KG1 (cell line): ENCODE measurements around the gene CFAP119.

Source experiments
- DNase-seq: peaks from one replicate; lab custom pipeline; 2025; lab: John Stamatoyannopoulos, UW

CFAP119 gene

DNA sequence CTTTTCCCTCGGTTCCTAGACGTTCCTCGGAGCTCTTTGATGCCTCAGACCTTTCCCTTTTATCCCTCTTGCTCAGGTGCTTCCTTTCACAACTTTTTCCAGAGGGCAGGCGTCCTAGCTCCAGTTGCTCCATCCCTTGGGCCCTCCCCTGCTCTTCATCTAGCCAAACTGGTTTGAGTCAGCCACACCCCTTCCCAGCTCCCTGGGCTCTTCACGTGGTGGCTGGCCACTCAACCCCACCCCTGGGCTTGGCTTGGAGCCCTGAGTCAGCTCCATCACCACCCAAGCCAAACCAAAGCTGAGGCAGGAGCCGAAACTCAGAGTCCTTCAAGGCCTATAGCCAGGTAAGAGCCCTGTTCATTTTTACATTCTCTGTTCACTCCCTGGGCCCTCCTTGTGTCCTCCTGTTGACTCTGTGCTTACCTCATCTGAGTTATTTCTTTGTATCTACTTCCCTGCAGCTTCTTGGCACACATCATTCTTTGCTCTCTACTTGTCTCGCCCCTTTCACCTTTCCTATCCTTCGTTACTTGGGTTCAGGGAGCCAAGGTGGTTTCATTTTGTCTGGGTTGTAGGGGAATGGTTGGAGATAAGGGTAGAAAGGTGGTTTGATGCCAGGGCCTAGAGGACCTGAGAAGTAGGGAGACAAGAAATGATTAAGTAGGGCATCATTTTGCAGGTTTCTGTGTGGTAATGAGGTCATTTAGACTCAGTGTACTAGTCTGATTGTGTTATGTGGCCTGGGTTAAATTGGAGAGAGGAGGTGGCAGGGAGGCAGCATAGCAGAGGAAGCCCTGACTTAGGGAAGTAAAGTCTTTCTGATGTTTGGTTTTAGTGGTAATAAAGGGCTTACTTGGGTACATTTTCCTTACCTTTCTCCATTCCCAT lies 21.3 kb downstream of the CFAP119 start:
- DNase-seq: no peak

DNA sequence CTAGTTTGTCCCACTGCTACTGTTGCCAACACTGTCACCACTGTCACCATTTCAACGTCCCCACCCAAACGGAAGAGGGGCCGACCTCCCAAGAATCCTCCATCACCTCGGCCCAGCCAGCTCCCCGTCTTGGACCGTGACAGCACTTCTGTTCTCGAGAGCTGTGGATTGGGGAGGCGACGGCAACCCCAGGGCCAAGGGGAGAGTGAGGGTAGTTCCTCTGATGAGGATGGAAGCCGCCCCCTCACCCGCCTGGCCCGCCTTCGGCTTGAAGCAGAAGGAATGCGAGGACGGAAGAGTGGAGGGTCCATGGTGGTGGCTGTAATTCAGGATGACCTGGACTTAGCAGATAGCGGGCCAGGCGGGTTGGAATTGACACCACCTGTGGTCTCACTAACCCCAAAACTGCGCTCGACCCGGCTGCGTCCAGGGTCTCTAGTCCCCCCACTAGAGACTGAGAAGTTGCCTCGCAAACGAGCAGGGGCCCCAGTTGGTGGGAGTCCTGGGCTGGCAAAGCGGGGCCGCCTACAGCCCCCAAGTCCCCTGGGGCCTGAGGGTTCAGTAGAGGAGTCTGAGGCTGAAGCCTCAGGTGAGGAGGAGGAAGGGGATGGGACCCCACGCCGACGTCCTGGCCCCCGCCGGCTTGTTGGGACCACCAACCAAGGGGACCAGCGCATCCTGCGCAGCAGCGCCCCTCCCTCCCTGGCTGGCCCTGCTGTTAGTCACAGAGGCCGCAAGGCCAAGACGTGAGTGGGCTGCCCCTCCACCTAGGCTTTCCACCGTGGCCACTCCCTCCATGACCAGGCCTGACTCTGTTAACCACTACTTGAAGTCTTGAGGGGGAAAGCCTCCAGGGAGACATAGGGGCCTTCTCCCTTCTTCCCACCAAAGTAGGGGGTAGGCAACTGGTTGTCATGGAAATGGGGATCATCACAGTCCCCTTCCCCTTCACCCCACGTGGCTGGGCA lies 22.6 kb downstream of the CFAP119 start:
- DNase-seq: no peak

DNA sequence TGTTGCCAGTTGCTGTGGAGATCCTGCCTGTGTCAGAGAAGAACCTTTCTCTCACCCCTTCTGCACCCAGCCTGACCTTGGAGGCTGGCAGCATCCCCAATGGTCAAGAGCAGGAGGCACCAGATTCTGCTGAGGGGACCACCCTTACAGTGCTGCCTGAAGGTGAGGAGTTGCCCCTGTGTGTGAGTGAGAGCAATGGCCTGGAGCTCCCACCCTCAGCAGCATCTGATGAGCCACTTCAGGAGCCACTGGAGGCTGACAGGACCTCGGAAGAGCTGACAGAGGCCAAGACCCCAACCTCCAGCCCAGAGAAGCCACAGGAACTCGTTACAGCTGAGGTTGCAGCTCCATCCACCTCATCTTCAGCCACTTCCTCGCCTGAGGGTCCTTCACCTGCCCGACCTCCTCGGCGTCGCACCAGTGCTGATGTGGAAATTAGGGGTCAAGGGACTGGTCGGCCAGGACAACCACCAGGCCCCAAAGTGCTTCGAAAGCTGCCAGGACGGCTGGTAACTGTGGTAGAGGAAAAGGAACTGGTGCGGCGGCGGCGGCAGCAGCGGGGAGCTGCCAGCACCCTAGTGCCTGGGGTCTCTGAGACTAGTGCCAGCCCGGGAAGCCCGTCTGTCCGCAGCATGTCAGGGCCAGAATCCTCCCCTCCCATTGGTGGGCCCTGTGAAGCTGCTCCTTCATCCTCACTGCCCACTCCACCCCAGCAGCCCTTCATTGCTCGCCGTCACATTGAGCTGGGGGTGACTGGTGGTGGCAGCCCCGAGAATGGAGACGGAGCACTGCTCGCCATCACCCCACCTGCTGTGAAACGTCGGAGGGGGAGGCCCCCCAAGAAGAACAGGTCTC lies 23.8 kb downstream of the CFAP119 start:
- no peak for DNase-seq

DNA sequence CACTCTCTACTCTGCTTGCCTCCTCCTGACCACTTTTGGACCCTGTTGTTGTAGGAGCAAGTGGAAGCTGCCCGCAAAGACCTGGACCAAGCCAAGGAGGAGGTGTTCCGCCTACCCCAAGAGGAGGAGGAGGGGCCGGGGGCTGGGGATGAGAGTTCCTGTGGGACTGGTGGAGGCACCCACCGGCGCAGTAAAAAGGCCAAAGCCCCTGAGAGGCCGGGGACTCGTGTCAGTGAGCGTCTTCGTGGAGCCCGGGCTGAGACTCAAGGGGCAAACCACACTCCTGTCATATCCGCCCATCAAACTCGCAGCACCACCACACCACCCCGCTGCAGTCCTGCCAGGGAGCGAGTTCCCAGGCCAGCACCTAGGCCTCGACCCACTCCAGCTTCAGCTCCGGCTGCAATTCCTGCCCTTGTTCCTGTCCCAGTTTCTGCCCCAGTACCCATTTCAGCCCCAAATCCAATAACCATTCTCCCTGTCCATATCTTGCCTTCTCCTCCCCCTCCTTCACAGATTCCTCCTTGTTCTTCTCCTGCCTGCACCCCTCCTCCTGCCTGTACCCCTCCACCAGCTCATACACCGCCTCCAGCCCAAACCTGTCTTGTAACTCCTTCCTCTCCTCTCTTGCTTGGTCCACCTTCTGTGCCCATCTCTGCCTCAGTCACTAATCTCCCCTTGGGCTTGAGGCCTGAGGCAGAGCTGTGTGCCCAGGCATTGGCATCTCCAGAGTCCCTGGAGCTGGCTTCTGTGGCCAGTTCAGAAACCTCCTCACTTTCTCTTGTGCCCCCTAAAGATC lies 24.7 kb downstream of the CFAP119 start:
- DNase-seq: no peak

DNA sequence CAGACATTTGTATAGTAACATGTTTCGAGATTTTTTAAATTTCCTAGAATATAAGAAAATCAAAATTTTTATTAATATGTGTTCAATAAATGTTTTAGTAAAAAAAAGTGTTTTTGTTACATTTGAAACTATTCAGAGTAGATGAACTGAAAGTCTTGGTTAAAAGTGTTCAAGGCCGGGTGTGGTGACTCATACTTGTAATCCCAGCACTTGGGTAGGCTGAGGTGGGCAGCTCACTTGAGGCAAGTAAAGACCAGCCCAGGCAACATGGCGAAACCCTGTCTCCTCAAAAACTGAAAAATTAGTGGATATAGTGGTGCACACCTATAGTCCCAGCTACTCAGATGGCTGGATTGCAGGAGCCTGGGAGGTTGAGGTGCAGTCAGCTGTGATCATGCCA lies 30.5 kb downstream of the CFAP119 start:
- no peak for DNase-seq

DNA sequence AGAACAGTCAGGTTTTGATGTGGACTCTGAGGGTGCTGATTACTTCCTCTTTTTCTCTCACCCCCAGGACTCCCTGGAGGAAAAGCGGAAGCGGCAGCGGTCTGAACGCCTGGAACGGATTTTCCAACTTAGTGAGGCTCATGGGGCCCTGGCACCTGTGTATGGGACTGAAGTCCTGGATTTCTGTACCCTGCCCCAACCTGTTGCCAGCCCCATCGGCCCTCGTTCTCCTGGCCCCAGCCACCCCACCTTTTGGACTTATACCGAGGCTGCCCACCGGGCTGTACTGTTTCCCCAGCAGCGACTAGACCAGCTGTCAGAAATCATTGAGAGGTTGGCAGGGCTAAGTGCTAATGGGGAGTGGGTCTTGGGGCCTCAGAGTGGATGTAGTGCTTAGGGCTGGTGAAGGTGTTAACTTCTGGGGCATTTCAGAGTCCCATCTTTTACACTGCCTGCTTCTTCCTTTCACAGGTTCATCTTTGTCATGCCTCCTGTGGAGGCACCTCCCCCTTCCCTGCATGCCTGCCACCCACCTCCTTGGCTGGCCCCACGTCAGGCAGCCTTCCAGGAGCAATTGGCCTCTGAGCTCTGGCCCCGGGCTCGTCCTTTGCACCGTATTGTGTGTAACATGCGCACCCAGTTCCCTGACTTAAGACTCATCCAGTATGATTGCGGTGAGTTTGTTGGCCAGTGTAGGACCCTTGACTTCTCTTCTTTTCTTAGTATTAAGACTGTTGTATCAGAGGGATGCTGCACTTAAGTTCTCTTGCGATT lies 32.8 kb downstream of the CFAP119 start:
- DNase-seq: no peak

DNA sequence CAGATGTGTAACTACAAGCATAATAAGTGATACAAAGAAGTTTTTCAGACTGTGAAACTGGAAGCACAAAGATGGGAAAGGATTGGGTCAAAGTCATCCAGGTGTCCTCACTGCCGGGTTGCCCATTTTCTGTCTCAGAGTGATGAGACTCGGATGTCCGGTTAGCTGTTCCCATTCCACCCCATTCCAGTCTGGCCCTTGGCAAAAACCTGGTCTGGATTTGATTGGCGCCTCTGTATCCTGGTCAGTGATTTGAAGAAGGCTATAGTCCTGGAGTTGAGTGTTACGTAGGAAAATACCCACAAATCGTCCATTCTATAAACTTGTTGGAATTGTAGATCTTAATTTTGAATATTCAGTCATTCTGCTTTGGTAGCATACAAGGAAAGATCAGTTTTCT lies 33.5 kb downstream of the CFAP119 start:
- DNase-seq: no peak

DNA sequence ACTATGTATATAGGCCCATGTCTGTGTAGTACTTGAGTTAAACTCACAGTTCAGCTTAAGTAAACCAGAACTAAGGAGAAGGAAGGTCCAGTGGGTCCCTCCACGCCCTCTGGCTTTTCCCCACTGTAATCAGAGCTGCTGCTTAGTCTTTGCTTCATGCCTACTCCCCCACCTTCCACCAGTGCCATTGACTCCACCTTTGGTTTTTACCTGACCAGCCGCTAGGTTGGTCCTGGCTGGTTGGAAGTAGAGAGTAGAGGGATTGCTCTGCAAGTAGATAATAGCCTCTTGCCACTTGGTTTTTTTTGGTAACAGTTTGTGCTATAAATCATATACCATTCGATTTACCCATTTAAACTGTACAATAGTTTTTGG lies 36.5 kb downstream of the CFAP119 start:
- no peak for DNase-seq

DNA sequence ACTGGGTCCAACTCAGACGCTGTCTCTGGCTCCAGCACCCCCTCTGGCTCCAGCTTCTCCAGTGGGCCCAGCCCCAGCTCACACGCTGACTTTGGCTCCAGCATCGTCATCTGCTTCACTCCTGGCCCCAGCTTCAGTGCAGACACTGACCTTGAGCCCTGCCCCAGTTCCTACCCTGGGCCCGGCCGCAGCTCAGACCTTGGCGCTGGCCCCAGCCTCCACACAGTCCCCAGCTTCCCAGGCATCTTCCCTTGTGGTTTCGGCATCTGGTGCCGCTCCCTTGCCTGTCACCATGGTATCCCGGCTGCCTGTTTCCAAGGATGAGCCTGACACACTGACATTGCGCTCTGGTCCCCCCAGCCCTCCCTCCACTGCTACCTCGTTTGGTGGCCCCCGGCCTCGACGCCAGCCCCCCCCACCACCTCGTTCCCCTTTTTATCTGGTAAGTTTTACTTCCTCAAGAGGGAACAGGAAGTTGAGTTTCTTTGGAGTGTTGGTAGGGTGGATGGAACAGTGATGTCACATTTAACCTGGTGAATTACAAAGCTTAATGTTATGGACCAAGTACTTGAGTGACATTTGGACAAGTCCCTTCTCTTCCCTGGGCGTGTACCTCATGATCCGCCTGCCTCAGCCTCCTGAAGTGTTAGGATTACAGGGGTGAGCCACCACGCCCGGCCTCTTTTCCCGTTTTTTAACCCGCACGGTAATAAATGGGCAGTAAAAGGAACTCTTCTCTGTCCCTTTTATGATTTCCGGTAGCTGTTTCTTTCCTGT lies 37.0 kb downstream of the CFAP119 start:
- DNase-seq: no peak

DNA sequence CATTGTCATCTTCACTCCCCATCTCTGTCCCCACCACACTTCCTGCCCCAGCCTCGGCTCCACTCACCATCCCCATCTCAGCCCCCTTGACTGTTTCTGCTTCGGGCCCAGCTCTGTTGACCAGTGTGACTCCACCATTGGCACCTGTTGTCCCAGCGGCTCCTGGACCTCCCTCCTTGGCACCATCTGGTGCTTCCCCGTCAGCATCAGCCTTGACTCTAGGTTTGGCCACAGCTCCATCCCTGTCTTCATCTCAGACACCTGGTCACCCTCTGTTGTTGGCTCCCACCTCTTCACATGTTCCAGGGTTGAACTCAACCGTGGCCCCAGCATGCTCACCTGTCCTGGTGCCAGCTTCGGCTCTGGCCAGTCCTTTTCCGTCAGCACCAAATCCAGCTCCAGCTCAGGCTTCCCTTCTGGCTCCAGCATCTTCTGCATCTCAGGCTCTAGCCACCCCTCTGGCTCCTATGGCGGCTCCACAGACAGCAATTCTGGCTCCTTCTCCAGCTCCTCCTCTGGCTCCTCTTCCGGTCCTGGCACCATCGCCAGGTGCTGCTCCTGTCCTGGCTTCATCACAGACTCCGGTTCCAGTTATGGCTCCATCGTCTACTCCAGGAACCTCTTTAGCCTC lies 38.0 kb downstream of the CFAP119 start:
- no peak for DNase-seq

DNA sequence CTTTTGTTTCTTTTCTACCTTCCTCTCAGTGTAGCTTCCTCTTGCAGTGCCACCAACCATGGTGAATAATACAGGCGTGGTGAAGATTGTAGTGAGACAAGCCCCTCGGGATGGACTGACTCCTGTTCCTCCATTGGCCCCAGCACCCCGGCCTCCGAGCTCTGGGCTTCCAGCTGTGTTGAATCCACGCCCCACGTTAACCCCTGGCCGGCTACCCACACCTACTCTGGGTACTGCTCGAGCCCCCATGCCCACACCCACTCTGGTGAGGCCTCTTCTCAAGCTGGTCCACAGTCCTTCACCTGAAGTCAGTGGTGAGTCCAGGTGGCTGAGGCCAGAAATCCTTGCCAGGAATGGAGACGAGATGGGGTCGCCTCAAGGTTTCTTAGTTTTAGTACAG lies 38.9 kb downstream of the CFAP119 start:
- DNase-seq: no peak

DNA sequence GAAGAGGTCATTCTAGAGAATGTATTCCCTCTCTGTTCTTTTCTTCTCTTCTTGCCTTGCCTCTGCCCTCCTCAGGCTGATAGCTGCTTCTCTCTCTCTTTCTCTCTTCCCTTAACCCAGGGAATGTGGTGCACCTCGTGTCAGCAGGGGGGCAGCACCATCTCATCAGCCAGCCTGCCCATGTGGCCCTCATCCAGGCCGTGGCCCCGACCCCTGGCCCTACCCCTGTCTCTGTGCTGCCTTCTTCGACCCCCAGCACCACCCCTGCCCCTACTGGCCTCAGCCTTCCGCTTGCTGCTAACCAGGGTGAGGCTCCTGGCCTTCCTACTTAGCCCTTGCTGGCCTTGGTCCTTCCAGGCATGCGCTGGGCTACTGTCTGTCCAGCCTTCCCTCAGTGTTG lies 39.4 kb downstream of the CFAP119 start:
- no peak for DNase-seq

DNA sequence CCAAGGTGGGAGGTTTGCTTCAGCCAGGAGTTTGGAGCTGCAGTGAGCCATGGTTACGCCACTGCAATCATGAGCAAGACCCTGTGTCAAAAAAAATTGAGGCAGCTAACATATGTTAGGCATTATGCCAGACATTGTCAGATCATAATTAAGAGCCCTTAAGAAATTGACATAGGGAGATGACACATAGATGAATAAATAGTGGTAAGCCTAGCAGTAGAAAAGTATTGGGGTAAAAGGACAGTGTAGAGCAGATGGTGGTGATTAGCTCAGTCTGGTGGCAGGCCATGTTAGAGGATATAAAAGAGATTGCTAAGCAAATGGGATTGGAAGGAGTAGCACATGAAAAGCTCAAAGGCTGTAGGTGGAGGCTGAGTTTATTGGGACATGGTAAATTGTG lies 40.3 kb downstream of the CFAP119 start:
- DNase-seq: no peak

DNA sequence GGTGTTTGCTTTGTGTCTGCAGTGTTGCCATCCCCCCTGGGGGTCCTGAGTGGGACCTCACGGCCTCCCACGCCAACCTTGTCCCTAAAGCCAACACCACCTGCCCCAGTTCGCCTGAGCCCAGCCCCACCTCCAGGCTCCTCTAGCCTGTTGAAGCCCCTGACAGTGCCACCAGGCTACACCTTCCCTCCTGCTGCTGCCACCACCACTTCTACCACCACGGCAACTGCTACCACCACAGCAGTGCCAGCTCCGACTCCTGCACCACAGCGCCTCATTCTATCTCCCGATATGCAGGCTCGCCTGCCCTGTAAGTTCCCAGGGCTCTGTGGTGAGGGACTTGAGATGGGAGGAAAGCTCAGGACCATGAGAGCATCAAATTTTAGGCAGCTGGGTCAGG lies 40.7 kb downstream of the CFAP119 start:
- no peak for DNase-seq

DNA sequence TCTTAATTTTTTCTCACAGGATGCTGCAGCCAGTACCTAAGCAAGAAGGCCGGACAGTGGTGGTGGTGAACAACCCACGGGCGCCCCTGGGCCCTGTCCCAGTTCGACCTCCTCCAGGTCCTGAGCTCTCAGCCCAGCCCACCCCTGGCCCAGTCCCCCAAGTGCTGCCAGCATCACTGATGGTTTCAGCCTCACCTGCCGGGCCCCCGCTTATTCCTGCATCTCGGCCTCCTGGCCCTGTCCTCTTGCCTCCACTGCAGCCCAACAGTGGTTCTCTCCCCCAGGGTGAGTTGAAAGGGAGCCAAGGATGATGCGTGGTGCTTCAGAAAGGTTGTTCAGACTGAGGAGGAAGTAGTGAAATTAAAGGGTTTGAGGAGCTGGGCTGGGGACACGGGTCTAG lies 41.2 kb downstream of the CFAP119 start:
- no peak for DNase-seq

DNA sequence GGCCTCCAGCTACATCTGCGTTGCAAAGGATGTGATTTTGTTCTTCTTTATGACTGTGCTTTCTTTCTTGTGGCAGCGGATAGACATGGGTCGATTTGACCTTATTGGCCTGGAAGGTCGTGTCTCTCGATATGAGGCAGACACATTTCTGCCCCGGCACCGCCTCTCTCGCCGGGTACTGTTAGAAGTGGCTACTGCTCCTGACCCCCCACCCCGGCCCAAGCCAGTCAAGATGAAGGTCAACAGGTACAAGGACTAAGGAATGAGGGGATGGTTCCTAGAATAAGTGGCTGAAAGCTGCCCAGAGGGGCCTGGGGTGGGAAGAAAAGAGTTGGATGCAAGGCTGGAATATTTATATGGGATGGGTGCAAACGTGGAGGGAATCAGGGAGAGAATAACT lies 41.8 kb downstream of the CFAP119 start:
- no peak for DNase-seq

DNA sequence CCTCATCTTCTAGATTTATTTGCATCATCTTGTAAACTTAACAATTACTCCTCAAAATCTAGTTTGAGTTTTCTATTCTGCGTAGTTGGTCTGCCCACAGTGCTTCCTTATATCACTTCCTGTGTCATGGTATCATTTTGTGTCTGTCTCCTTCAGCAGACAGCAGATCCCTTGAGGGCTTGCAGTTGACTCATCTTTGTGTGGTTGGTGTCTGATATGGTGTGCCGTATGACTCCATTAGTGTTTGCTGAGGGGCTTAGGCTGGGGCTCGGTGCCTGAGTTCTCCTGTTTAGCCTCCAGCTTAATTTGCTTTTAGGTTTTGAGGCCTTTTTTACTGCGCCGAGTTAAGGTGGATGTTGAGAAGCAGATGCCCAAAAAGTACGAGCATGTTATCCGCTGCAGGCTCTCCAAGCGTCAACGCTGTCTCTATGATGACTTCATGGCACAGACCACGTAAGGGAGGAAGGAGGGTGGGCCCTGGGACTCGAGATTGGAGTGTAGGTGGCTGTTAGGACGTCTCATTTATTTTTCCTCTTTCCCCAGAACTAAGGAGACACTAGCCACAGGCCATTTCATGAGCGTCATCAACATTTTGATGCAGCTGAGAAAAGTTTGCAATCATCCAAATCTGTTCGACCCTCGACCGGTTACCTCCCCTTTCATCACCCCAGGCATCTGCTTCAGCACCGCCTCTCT lies 46.0 kb downstream of the CFAP119 start:
- DNase-seq: peak; percentile 10

DNA sequence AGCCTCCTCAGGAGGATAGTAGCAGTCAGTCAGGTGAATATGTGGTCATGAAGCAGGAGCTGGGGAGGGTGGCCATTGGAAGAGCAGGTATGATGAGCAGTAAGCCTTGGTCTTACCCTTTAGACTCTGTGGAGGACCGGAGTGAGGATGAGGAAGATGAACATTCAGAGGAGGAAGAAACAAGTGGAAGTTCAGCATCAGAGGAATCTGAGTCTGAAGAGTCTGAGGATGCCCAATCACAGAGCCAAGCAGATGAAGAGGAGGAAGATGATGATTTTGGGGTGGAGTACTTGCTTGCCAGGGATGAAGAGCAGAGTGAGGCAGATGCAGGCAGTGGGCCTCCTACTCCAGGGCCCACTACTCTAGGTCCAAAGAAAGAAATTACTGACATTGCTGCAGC lies 50.1 kb downstream of the CFAP119 start:
- no peak for DNase-seq

DNA sequence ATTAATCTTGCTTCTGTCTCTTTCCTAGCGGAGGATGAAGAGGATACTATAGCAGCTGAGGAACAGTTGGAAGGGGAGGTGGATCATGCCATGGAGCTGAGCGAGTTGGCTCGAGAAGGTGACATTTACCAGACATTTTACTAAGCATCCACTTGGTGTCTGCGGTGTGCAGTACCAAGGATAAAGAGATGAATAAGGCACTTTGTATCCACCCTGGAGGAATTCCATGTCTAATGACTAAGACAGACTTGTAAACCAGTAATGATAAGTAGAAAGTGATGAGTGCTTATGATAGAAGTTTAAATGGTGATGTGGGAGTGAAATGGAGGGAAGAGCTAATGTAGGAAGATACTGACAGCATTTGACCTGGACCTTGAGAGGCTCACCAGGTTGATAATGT lies 50.9 kb downstream of the CFAP119 start:
- no peak for DNase-seq
